GM18858 (cell line): ENCODE data around the gene PRKG1.
"Not testable (repeated sequence)": the region's sequence is repeated elsewhere in the genome, so short reads cannot be mapped to it uniquely, and the experiment has no call there.

Source experiments
- ATAC-seq: cut with Tn5 transposase; IDR thresholded peaks from one replicate; pipeline ENCODE4 v1.9.1; 2021; ENCODE audit not compliant: unreplicated experiment

The PRKG1 gene

DNA sequence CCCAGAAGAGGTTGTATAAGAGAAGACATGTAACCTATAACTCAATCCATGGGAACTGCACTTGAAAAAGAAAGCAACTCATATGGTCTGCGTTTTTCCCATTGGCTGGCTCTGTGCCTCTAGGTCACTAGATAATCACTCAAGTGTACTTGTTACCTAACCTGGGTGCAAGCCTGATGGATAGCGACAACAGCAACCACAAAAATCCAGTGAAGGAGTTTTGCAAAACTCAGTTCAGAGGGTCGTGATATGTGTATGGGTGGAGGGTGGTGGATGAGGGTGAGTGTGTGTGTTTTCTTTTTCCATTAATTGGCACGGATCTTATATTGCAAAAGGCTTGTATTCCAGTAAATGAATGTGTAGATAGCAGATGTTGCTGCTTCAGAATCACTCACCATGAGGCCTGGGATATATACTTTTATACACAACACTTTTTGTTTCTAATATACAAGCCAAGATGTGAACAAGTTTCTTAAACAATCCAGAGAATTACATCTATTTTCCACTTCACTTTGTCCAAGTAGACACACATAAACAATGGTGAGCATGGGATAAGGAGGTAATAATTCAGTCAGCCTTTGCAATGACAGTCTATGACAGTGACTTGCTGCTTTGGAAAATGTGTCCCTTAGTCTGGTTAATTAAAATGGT is 952.9 kb downstream of the PRKG1 start:
- no peak for ATAC-seq

DNA sequence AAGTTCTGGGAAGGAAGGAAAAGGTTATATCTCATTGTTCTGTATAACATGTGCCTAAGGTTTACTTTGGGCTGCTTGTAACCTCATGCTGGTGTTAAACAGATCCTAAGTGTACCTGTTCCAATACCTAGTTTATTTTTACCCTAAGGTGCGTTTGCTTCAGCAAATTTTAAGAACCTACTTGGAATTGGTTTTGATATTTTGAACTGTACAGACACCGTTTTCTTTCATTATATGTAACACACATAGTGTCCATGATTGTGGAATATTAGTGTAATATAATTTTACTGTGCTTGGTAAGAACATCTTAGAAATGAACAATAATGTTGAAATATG is 954.2 kb downstream of the PRKG1 start:
- ATAC-seq = no peak

DNA sequence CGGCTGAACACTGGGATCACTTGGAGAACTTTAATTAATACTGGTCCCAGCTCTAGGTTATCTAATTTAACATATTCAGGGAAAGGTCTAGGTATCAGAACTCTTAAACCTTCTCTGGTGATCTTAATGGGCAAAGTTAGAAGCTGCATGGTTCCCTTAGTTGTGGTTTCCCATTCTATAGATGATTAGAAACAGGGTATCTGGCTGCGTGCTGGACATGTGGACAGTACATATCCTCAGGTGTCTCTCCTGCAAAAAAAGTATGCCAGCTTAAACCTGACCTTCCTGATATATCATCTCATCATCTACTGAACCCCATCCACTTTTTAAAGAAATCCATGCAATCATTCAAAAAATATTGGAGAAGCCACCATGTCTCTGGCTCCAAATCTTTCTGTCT is 955.3 kb downstream of the PRKG1 start:
- ATAC-seq = no peak

DNA sequence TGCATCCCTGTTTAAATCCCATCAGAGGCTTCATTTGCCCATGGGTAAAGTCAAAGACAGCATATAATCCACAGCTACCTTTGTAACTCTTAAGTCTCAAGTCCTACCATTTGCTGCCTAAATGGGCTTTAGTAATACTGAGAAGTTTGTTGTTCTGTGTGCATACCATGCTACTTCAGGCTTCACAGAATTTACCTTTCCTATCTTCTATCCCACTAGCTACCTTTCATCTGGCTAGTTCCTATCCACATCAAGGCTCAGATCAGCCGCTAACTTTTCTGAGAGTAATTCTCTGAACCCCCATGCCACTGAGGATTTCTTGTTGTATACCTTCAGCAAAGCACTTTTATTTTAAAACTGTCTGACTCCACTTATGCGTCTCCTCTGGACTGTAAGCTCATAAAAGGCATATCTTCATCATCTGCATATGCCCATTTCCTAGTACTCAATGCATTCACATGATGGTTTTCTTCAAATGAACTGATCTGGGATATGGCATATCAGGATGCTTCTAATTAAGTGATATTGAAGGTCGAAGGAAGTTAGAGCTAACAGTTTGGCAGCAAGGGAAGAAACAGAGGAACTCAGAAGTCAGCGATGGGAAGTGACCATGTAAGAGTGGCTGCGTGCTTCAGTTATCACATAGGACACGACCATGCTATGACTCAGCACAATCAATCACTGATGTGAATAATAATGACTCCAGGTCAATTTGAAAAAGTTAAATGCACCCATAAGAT is 955.9 kb downstream of the PRKG1 start:
- no peak for ATAC-seq

DNA sequence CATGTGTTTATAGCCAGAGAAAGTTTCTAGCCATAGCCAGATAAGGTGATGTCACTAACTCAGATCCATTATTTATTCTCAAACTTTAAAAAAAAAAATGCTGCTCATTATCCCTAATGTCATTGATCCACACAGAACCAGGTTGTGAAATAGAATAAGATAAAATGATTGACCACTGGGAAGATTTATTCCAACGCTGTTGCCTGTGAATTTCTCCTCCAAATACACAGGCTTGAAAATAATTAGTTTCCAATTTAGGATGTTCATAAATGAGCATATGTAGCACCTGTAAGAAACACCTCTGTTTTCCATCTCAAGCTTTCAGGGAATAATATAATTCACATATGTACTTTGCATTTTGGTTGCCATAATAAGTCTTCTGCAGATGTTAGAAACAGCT is 956.7 kb downstream of the PRKG1 start:
- no peak for ATAC-seq

DNA sequence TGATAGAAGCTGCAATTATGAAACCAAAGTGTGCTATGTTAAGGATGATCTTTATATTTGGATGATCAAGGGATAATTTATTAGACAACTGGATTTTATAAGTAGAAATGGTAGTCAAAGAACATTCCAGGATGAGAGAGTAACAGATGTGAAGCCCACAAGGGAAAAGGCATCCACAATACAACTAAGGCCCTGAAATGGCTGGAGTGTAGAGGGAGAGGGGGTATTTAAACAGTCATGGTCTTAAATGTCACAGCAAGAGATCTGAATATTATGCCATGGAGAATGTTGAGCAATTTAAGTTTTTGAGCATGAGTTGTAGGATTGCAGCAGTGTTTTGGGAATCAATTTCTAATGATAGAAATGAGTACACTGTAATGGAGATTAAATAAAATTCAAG is 957.5 kb downstream of the PRKG1 start:
- ATAC-seq = no peak

DNA sequence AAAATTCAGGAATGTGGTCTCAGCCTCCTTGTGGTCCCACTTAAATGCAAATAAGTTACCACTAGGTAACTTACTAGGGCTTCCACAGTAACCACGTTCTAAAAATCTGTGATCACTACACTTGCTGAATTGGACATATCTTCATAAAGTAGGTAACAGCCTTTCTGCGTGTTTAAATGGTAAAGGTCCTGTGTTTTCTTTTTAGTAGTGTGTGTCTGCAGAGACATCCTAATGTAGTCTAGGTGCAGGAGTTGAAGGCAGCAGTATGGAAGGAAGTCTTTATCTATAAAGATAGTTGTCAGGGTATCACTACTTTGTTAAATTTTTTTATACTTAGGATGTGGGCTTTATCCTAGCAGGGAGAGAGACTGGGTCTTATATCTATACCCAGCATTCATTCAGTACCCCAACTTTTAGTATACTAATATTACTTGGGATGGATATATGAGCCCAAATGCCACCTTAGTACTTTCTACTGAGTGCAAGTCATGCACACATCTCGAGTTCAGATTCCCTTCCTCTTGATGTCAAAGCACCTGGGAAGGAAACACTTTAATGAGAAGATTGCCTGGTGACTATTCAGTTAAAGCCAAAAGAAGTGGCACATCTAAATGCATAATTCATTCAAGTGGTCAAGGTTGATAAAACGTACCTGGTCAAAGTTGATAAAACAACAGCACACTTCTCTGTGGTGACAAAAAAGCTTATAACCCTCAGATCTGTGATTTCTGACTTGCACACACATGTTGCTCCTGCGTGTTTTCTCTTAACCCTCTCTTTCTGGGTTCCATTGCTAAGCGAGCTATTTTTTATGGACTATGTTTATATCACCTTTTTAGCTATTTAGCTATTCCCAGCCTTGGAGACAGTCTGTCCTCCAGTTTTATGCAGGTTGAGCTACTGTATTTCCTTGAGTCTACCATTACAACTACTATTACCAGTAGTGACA is 958.7 kb downstream of the PRKG1 start:
- no peak for ATAC-seq

DNA sequence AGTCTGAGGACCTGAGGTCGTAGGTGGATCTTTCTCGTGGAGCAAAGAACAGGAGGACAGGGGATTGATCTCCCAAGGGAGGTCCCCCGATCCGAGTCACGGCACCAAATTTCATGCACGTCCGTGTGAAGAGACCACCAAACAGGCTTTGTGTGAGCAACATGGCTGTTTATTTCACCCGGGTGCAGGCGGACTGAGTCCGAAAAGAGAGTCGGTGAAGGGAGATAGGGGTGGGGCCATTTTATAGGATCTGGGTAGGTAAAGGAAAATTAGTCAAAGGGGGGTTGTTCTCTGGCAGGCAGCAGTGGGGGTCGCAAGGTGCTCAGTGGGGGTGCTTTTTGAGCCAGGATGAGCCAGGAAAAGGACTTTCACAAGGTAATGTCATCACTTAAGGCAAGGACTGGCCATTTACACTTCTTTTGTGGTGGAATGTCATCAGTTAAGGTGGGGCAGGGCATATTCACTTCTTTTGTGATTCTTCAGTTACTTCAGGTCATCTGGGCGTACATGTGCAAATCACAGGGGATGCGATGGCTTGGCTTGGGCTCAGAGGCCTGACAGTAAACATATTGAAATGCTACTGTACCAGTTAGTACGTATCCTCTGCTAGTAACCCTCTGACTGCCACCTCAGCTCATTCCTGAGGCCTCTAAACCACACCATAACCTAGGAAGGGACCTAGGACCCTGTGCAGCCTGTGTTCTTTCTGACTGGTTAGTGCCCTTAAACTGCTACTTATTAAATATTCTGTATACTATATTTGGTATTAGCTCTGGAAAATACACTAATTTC is 964.9 kb downstream of the PRKG1 start:
- ATAC-seq = not testable (repeated sequence)

DNA sequence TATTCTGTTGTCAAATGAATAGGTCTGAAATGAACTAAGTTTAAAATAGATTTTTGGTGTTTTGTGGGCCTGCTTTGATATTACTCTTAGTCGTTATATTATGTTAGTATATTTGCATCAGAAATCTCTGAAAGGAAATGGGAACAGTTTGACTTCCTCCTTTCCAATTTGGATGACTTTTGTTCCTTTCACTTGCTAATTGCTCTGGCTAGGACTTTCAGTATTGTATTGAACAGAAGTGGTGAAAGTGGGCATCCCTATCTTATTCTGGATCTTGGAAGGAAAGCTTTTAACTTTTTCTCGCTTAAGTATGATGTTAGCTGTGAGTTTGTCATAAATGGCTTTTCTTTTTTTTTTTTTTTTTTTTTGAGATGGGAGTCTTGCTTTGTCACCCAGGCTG is 966.2 kb downstream of the PRKG1 start:
- ATAC-seq = no peak

DNA sequence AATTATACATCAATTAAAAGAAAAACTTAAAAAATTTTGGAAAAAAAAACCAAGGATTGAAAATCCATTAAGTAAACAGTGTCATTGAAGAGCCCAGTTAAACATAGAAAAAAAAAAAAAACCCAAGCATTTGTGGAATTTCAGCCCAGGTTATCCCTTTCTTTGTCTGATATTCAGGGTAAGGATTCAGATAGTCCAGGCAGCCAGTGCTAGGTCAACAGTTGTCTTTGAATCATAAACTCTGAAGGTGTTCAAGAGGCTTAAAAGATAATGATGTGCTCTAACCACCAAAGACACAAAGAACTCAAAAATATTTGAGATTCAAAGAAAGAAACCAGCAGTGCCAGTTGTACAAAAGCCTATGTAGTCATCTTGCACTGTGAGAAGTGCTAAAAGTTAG is 969.5 kb downstream of the PRKG1 start:
- ATAC-seq = no peak

DNA sequence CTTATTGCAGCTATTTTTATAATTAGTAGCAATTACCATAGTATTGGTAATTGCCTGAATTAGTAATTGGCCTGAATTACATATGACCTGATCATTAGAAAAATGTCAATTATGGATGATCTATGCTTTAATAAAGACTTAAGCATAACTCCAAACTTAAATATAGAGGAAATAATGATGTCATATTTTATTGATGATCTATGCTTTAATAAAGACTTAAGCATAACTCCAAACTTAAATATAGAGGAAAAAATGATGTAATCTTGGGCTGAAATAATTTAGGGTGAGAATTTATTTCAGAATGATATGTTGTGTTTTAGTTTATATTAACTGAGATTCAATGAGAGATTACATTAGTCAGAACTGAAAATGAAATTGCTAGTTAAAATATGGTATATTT is 973.8 kb downstream of the PRKG1 start:
- ATAC-seq = no peak

DNA sequence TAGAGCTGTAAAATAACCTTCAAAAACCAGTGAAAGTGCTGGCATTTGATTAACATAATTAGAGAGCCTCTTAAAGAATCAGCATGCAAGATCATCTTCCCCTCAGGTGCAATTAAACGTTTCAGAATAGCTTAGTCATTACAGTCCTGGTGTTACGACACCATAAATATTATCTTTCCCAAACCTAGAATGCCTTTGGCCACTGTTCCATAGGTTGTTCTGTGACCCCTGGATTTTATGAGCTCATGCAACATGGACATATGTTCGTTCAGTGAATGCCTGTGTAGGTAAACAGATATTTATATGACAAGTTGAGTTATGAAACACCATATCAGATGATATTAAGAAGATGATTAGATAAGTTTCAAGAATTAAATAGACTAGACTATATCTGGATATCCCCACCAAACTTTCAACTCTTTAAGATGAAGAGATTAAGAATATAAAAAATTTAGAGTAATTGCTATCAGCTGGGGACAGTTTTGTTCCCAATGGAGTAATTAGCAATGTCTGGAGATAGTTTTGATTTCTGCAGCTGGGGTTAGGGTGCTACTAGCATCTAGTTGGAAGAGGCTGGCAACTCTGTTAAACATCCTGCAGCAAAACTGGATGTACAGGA is 976.3 kb downstream of the PRKG1 start:
- no peak for ATAC-seq

DNA sequence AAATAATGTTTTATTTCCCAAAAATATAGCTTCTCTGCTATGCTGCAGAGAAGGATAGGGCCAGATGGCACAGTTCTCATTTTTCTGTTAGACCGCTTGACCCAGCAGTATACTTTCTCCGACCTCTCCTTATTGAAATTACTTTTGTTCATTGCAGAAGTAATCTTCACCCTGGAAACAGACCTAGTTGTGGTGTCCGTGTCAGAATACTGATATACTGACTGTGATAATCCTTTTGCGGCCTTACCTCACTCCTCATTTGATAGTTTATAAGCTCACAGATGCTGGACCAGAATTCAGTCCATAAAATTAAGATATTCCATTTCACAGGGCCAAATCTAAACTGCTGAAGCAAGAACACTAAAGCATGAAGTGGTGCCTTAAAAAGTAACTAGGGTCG is 979.2 kb downstream of the PRKG1 start:
- no peak for ATAC-seq

DNA sequence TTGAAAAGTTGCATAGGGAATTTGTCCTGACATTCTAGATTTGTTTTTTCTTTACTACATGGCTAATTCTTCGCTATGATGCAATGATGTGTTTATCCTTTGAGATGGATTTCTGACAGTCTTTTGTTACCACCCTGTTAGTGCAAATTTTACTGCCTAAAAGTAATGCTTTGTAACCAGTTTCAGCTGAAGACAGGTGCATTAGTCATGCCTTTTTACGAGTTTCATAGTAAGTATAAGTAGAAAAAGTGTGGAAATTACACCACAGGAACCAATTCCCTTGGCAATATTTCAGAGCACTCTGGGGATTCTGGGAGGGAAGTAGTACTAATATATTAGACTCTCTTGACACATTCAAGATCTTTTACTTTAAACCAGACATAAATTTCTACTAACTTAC is 982.0 kb downstream of the PRKG1 start:
- no peak for ATAC-seq

DNA sequence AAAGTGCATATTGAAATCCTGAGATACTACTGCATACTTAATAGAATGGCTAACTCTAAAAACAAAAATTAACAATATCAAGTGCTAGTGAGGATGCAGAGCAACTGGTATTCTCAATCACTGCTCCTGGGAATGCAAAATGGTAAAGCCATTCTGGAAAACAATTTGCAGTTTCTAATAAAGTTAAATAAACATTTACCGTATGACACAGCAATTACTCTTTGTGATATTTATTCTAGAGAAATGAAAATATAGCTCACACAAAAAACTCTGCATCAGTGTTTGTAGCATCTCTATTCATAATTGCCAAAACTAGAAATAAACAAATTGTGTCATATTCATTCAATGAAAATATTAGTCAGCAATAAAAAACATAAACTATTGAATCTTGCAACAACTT is 984.8 kb downstream of the PRKG1 start:
- ATAC-seq = no peak

DNA sequence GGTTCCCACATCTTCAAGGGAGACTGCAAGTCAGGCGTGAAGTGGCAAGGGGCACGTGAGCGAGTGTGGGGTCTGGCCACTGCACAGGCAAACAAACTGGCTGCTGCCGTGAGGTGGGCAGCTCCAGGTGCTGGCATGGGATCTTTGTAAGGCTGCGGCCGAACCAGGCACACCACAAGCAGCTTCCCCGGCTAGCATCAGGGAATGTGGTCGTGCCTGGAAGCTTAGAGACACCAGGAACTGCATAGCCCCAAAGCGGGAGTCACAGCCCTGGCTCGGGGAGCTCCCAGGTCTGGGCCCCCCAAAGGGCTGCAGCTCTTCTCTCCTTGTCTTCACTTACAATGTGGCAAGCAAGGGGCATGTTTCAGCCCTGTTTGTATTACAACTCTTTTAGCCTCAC is 988.9 kb downstream of the PRKG1 start:
- ATAC-seq = no peak

DNA sequence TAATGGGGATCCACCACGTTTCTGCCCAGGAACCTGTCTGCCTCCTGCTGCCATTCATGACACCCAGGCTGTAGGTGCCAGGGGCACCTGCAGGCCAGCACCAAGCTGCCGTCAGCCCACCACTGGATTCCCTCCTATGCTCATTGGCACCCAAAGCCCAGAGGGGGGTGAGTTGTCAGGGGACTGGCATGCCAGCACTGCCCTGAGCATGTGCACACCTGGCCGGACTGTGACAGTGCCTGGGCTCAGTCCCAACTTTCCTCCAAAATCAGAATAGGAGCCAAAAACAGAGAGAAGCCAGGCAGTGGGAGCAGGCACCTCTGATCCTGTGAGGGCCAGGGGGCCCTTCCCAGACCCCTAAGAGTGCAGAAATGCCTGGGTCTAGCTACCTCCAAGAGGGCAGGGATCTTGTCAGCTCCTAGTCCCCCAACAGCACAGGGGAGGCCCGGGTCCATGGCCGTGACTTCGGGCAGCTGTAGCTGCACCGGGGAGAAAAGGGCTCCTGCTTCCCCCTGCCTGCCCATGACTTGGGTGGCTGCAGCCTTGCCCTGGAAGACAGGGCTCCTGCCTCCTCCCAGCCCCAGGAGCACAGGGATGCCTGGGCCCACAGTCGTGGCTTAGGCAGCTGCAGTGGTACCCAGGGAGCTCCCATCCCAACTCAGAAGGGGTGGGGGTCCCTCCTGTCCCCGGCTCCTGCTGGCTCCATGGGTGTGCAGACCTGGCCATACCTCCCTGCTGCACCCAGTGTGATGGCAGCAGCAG is 990.0 kb downstream of the PRKG1 start:
- ATAC-seq = no peak

DNA sequence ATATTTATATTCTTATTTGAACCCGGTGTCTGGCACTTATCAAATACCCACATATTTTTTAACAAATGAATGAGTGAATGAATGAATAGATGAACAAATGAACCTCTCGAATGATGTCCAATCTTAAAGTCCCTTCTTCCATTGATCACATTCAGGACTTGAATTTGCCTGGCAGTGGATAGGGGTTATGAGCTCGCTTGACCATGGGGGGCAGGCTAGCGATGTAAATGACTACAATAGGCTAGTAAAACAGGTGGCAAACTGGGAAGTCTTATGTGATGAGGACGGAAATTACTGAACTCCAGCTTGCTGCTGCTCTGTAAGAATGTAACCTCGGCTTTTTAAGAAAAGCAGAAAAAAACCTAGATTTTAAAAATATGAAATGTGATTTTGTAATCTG is 992.1 kb downstream of the PRKG1 start:
- ATAC-seq = no peak

DNA sequence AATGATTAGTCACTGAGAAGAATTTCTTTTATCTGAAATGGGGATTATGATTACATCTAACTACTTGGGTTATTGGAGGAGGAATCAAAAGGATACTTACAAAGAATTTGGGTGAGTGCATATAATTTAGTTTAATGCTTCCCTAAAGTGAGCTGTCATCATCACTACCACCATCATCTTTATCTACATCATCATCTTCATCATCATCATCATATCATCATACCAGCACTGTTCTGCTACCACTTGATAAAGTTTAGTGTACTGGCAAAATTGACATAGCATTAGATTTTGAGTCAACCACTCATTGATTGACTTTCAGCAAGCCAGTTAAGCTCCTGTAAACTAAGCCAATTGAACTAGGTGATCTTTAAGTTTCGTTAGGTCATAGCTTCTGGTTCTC is 994.2 kb downstream of the PRKG1 start:
- no peak for ATAC-seq

DNA sequence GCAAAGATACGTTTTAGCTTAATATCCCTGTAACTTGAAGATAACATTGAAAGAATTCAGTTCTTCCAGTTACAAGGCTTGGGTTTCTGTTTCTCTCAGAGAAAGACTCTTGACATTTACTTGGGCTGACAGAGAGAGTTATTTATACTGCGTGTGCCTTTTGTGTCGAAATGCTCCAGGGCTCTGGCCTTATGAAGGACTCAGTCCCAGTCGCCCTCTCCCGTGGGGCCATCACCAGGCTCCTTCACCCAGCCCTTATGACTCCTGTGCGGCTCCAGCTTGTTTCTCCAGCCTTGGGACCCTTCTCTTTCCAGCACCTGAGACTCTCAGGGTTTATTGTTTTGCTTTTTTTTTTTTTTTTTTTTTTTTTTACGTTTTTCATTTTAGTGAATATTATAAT is 997.5 kb downstream of the PRKG1 start:
- ATAC-seq = no peak
